Activated CD4-positive, alpha-beta T cell treated with anti-CD3 and anti-CD28 coated beads for 24 hours (primary cell): ENCODE data around the gene EIPR1.
A peak's percentile ranks its signal among the peaks of the same experiment; 100 is the strongest.

Experiments used
- DNase-seq, 2 donors: peaks; one replicate each; pipeline ENCODE4 v3.0.0-alpha.2; 2020; ENCODE audit warnings: low read depth in 2 of 2

EIPR1 gene

GRCh38 chr2:3305952-3306351 lies 71.7 kb downstream of the EIPR1 start:
- no peak for DNase-seq

GRCh38 chr2:3305431-3305830 lies 72.2 kb downstream of the EIPR1 start:
- no peak for DNase-seq

- DNase-seq: peak; percentile 69 to 75
These were observed 73.8 kb downstream of the EIPR1 start for GRCh38 chr2:3303583-3304406.

GRCh38 chr2:3302751-3303582 lies 74.7 kb downstream of the EIPR1 start:
- DNase-seq: no peak

- no peak for DNase-seq
These were observed 75.2 kb downstream of the EIPR1 start for GRCh38 chr2:3302421-3302750.

GRCh38 chr2:3301001-3301400 lies 76.6 kb downstream of the EIPR1 start:
- no peak for DNase-seq

GRCh38 chr2:3300224-3300995 lies 77.2 kb downstream of the EIPR1 start:
- DNase-seq: no peak

- no peak for DNase-seq
These were observed 77.9 kb downstream of the EIPR1 start for GRCh38 chr2:3299703-3300102.

- DNase-seq: no peak
These were observed 78.5 kb downstream of the EIPR1 start for GRCh38 chr2:3299130-3299529.

- no peak for DNase-seq
These were observed 79.4 kb downstream of the EIPR1 start for GRCh38 chr2:3298191-3298590.

GRCh38 chr2:3297523-3297922 lies 80.1 kb downstream of the EIPR1 start:
- DNase-seq: no peak

GRCh38 chr2:3296182-3296972 lies 81.2 kb downstream of the EIPR1 start:
- no peak for DNase-seq

GRCh38 chr2:3294493-3294892 lies 83.1 kb downstream of the EIPR1 start:
- no peak for DNase-seq

GRCh38 chr2:3294069-3294468 lies 83.5 kb downstream of the EIPR1 start:
- no peak for DNase-seq

GRCh38 chr2:3293221-3293620 lies 84.4 kb downstream of the EIPR1 start:
- DNase-seq: no peak

GRCh38 chr2:3292416-3292815 lies 85.2 kb downstream of the EIPR1 start:
- no peak for DNase-seq

GRCh38 chr2:3291750-3292149 lies 85.9 kb downstream of the EIPR1 start:
- DNase-seq: no peak

- DNase-seq: no peak
These were observed 86.5 kb downstream of the EIPR1 start for GRCh38 chr2:3291113-3291512.

- DNase-seq: no peak
These were observed 87.0 kb downstream of the EIPR1 start for GRCh38 chr2:3290655-3291054.

- no peak for DNase-seq
These were observed 87.6 kb downstream of the EIPR1 start for GRCh38 chr2:3289971-3290370.

- DNase-seq: no peak
These were observed 88.1 kb downstream of the EIPR1 start for GRCh38 chr2:3289526-3289925.

- no peak for DNase-seq
These were observed 88.5 kb downstream of the EIPR1 start for GRCh38 chr2:3289171-3289515.
